IMR-90 (cell line): ENCODE data around the gene C5. TPM values are rescaled to one million over a fixed set of nuclear protein-coding genes. Genes with fewer than 3 reads are reported as not detected.

ENCODE experiments used
- ATAC-seq: fragments of 200-7000 bp; cut with Tn5 transposase; 2 replicates; pipeline ENCODE4 v1.9.1; 2020; ENCODE audit warnings: low read depth, mild to moderate bottlenecking, moderate library complexity
- BruUV-seq: library from RNA; stranded (reverse); fragments of 400-500 nt; replicated peaks from 2 replicates; lab custom pipeline; 2021; lab: Mats Ljungman, UMichigan
- CTCF ChIA-PET: fragments of 300-600 bp; formaldehyde crosslinking; extraction: SDS; loops from one replicate; lab custom pipeline; 2021; ENCODE audit warnings: antibody characterized with exemption; lab: Yijun Ruan, JAX
- POLR2A ChIA-PET: fragments of 300-600 bp; sonication (Branson Sonifier 250); formaldehyde crosslinking; loops from one replicate; lab custom pipeline; 2022; ENCODE audit warnings: antibody characterized with exemption; ENCODE audit not compliant: unreplicated experiment; lab: Charles Lee
- DNase-seq: peaks from one replicate; pipeline ENCODE4 v3.0.0; 2013
- H2AFZ ChIP-seq: replicated peaks from 2 replicates; pipeline ENCODE3; 2013; ENCODE audit warnings: low read length, mild to moderate bottlenecking; ENCODE audit not compliant: poor library complexity
- H2AK5ac ChIP-seq: 2 replicates; pipeline ENCODE4 v1.6.1; 2013; ENCODE audit warnings: low read depth, low read length, inconsistent platforms
- H2AK9ac ChIP-seq: replicated peaks from 2 replicates; pipeline ENCODE3; 2013; ENCODE audit warnings: mild to moderate bottlenecking, low read depth, low read length, moderate library complexity; ENCODE audit not compliant: poor library complexity
- H2BK120ac ChIP-seq: 2 replicates; pipeline ENCODE4 v1.6.1; 2013; ENCODE audit warnings: low read depth, low read length, inconsistent platforms
- H2BK15ac ChIP-seq: 3 replicates; pipeline ENCODE4 v1.6.1; 2013; ENCODE audit warnings: low read depth, low read length, inconsistent platforms
- H2BK20ac ChIP-seq: 2 replicates; pipeline ENCODE4 v1.6.1; 2013; ENCODE audit warnings: low read depth, mild to moderate bottlenecking, inconsistent platforms, low read length, moderate library complexity
- H2BK5ac ChIP-seq: 2 replicates; pipeline ENCODE4 v1.6.1; 2013; ENCODE audit warnings: mild to moderate bottlenecking, low read depth, low read length, inconsistent platforms; ENCODE audit not compliant: poor library complexity, severe bottlenecking
- H3K14ac ChIP-seq: replicated peaks from 2 replicates; pipeline ENCODE4 v1.6.1; 2013; ENCODE audit warnings: low read depth, low read length, inconsistent platforms
- H3K18ac ChIP-seq: 2 replicates; pipeline ENCODE4 v1.6.1; 2013; ENCODE audit warnings: low read depth, low read length, control low read depth
- H3K23ac ChIP-seq: 2 replicates; pipeline ENCODE4 v1.6.1; 2013; ENCODE audit warnings: low read depth, low read length, inconsistent platforms
- H3K27ac ChIP-seq: 2 replicates; pipeline ENCODE4 v1.5.1; 2013; ENCODE audit warnings: mild to moderate bottlenecking, control low read depth, low read length; ENCODE audit not compliant: insufficient read depth
- H3K27me3 ChIP-seq: 2 replicates; pipeline ENCODE4 v1.6.1; 2013; ENCODE audit warnings: low read length; ENCODE audit not compliant: control insufficient read depth, insufficient read depth
- H3K36me3 ChIP-seq: 2 replicates; pipeline ENCODE4 v1.6.1; 2013; ENCODE audit warnings: low read length, mixed read lengths; ENCODE audit not compliant: control insufficient read depth, insufficient read depth
- H3K4ac ChIP-seq: 2 replicates; pipeline ENCODE4 v1.6.1; 2013; ENCODE audit warnings: low read depth, low read length, inconsistent platforms
- H3K4me1 ChIP-seq: 2 replicates; pipeline ENCODE4 v1.6.1; 2013; ENCODE audit warnings: low read length, mixed read lengths; ENCODE audit not compliant: control insufficient read depth, insufficient read depth
- H3K4me2 ChIP-seq: 2 replicates; pipeline ENCODE4 v1.6.1; 2013; ENCODE audit warnings: low read depth, mild to moderate bottlenecking, control low read depth, low read length, moderate library complexity
- H3K4me3 ChIP-seq: 2 replicates; pipeline ENCODE4 v1.5.1; 2013; ENCODE audit warnings: low read depth, mild to moderate bottlenecking, control low read depth, low read length, moderate library complexity; ENCODE audit not compliant: insufficient read depth
- H3K56ac ChIP-seq: 2 replicates; pipeline ENCODE4 v1.6.1; 2013; ENCODE audit warnings: low read length, inconsistent platforms; ENCODE audit not compliant: insufficient read depth; ENCODE audit errors: extremely low read depth
- H3K79me1 ChIP-seq, 2 experiments: 2 replicates each; pipeline ENCODE4 v1.6.1; 2013; ENCODE audit warnings: low read length in 2 of 2, inconsistent platforms in 1 of 2, low read depth in 1 of 2
- H3K9ac ChIP-seq: 2 replicates; pipeline ENCODE4 v1.6.1; 2013; ENCODE audit warnings: low read depth, low read length, control low read depth
- H3K9me1 ChIP-seq: 2 replicates; pipeline ENCODE4 v1.6.1; 2013; ENCODE audit warnings: low read length, inconsistent platforms; ENCODE audit not compliant: insufficient read depth
- H3K9me3 ChIP-seq: 2 replicates; pipeline ENCODE4 v1.6.1; 2013; ENCODE audit warnings: low read length; ENCODE audit not compliant: control insufficient read depth, insufficient read depth
- H4K20me1 ChIP-seq: 2 replicates; pipeline ENCODE4 v1.6.1; 2013; ENCODE audit warnings: low read length, inconsistent platforms; ENCODE audit not compliant: insufficient read depth
- H4K5ac ChIP-seq: 2 replicates; pipeline ENCODE4 v1.6.1; 2013; ENCODE audit warnings: mild to moderate bottlenecking, low read depth, low read length, control low read depth
- H4K8ac ChIP-seq, 2 experiments: 2 replicates each; pipeline ENCODE4 v1.6.1; 2013; ENCODE audit warnings: low read depth in 2 of 2, low read length in 2 of 2, control low read depth in 1 of 2, inconsistent platforms in 1 of 2
- H4K91ac ChIP-seq: 2 replicates; pipeline ENCODE4 v1.6.1; 2013; ENCODE audit warnings: low read depth, low read length, inconsistent platforms; ENCODE audit not compliant: insufficient read depth
- BHLHE40 ChIP-seq: fragments of 150-350 bp; IDR thresholded peaks from 2 replicates; pipeline ENCODE4 v1.6.1; 2016; ENCODE audit warnings: mild to moderate bottlenecking, low read depth, low read length
- CEBPB ChIP-seq: IDR thresholded peaks from 2 replicates; pipeline ENCODE4 v1.6.1; 2012; ENCODE audit warnings: low read depth, low read length, improper control_type of control experiment
- CHD1 ChIP-seq: IDR thresholded peaks from 2 replicates; pipeline ENCODE4 v1.6.1; 2012; ENCODE audit warnings: low read depth, low read length, improper control_type of control experiment
- CTCF ChIP-seq: conservative IDR thresholded peaks from 2 replicates; pipeline ENCODE4 v1.5.1; 2012; ENCODE audit warnings: mild to moderate bottlenecking, low read depth, low read length, improper control_type of control experiment
- ELK1 ChIP-seq: fragments of 150-350 bp; IDR thresholded peaks from 2 replicates; pipeline ENCODE4 v1.6.1; 2016; ENCODE audit warnings: low read depth, mild to moderate bottlenecking, low read length, moderate library complexity, borderline replicate concordance
- MAFK ChIP-seq: IDR thresholded peaks from 2 replicates; pipeline ENCODE4 v1.6.1; 2012; ENCODE audit warnings: low read depth, low read length, improper control_type of control experiment
- MAZ ChIP-seq: IDR thresholded peaks from 2 replicates; pipeline ENCODE4 v1.6.1; 2012; ENCODE audit warnings: low read depth, mild to moderate bottlenecking, low read length, improper control_type of control experiment, moderate library complexity, borderline replicate concordance
- MXI1 ChIP-seq: IDR thresholded peaks from 2 replicates; pipeline ENCODE4 v1.6.1; 2012; ENCODE audit warnings: low read depth, mild to moderate bottlenecking, low read length, moderate library complexity, borderline replicate concordance
- NFE2L2 ChIP-seq: fragments of 150-350 bp; IDR thresholded peaks from 2 replicates; pipeline ENCODE4 v1.6.1; 2016; ENCODE audit warnings: low read depth, mild to moderate bottlenecking, low read length
- POLR2A ChIP-seq: IDR thresholded peaks from 2 replicates; pipeline ENCODE4 v1.6.1; 2012; ENCODE audit warnings: mild to moderate bottlenecking, low read depth, low read length
- RAD21 ChIP-seq: IDR thresholded peaks from 2 replicates; pipeline ENCODE4 v1.6.1; 2012; ENCODE audit warnings: low read length, improper control_type of control experiment
- RCOR1 ChIP-seq: IDR thresholded peaks from 2 replicates; pipeline ENCODE4 v1.6.1; 2012; ENCODE audit warnings: mild to moderate bottlenecking, low read length, improper control_type of control experiment; ENCODE audit not compliant: insufficient replicate concordance
- RFX5 ChIP-seq: IDR thresholded peaks from 2 replicates; pipeline ENCODE4 v1.8.0; 2012; ENCODE audit warnings: low read depth, mild to moderate bottlenecking, low read length, moderate library complexity
- SMC3 ChIP-seq: fragments of 150-350 bp; IDR thresholded peaks from 2 replicates; pipeline ENCODE4 v1.6.1; 2016; ENCODE audit warnings: low read depth, mild to moderate bottlenecking, antibody characterized with exemption, low read length, moderate library complexity
- WGBS, 2 experiments: methylation state at CpG; one replicate each; pipeline versions ENCODE4 v1.1.5 to v1.1.7; 2013; ENCODE audit warnings: missing lambda C conversion rate in 2 of 2; ENCODE audit not compliant: insufficient read length in 1 of 2; ENCODE audit errors: extremely low coverage in 2 of 2; 5-methylcytosine and 5-hydroxymethylcytosine counted together
- dilution Hi-C: fragments of 300-500 bp; cut with HindIII; formaldehyde crosslinking; loops from one replicate; pipeline ENCODE4 v1.14.3; 2018; ENCODE audit warnings: low sequenced_read_pairs; ENCODE audit not compliant: unreplicated experiment
- in situ Hi-C: fragments of 300-500 bp; cut with MboI; formaldehyde crosslinking; loops from 3 replicates; pipeline ENCODE4 v1.14.3; 2019; ENCODE audit warnings: low sequenced_read_pairs, inconsistent platforms, mixed read lengths
- intact Hi-C: fragments of 100-400 bp; cut with micrococcal nuclease; formaldehyde crosslinking; loops from 2 replicates; pipeline ENCODE4 v1.10.0; 2022
- polyA plus RNA-seq, 3 experiments: library from polyadenylated mRNA; depleted of rRNA; stranded (reverse); fragments of >200 nt; gene quantifications; 2 replicates each; pipeline ENCODE4 v1.2.3, GENCODE V29; 2012; ENCODE audit warnings: low replicate concordance in 1 of 3
- total RNA-seq: library from RNA; depleted of rRNA; stranded (reverse); fragments of >200 nt; gene quantifications from 2 replicates; pipeline ENCODE4 v1.2.3, GENCODE V29; 2012

The C5 gene
- total and polyA plus RNA-seq, 2 of the 4 experiments (the other 2 are of a cell fraction): 1.5 to 2.3 TPM

GRCh38 chr9:121067640-121068039 is 17.6 kb upstream of the C5 start:
- Histone ChIP-seq H4K8ac (no peak overlapping the region), H3K18ac (no peak overlapping the region), H3K9me3 (no peaks in the 10 kb centered on the region), H3K27me3 (no peaks in the 10 kb centered on the region), H3K4ac (no peak overlapping the region), H4K20me1 (no peaks in the 10 kb centered on the region), H3K23ac (no peak overlapping the region), H3K4me1 (no peaks in the 10 kb centered on the region), H3K79me1 (peaks cover 3 to 4% of the 10 kb centered on the region in 2 experiments; a peak in 3 of 4 replicates), H2BK5ac (no peak overlapping the region), H4K5ac (no peak overlapping the region), H2BK15ac (no peak overlapping the region), H3K56ac (no peak overlapping the region), H2AK5ac (no peak overlapping the region), H2BK20ac (no peak overlapping the region), H3K14ac (no peak overlapping the region), H3K4me2 (no peak overlapping the region), H3K9ac (no peak overlapping the region), H3K9me1 (no peaks in the 10 kb centered on the region; the same call in 1 of the 2 replicates), H2AK9ac (no peak overlapping the region), H3K27ac (no peak overlapping the region), H2BK120ac (no peak overlapping the region), H2AFZ (no peak overlapping the region), H3K36me3 (no peaks in the 10 kb centered on the region), H4K91ac (no peak overlapping the region), H3K4me3 (no peak overlapping the region)
- no TSS peak for BruUV-seq
- no CpG with 5 or more reads among the region's 2 CpGs for WGBS, 2 experiments
- ATAC-seq (no peak), DNase-seq (no peak)
- no peak for TF ChIP-seq CHD1
- TF ChIP-seq CTCF: no peak
- no peak for TF ChIP-seq MAZ
- TF ChIP-seq MAFK: no peak
- TF ChIP-seq RAD21: no peak
- TF ChIP-seq BHLHE40: no peak
- no peak for TF ChIP-seq ELK1
- TF ChIP-seq NFE2L2: no peak
- no peak for TF ChIP-seq RCOR1
- no peak for TF ChIP-seq SMC3
- TF ChIP-seq RFX5: no peak
- no peak for TF ChIP-seq MXI1
- TF ChIP-seq POLR2A: no peak
- TF ChIP-seq CEBPB: no peak
- ChIA-PET POLR2A (no interaction called here), CTCF (no interaction called here)
- dilution Hi-C loops: no loop called here
- intact Hi-C loops: no loop called here
- in situ Hi-C loops: loop anchor here (5.0 to 25.0 kb wide), 3 partner anchors 80 to 455 kb away; no protein-coding TSS in a partner anchor
